H1 (cell line): ENCODE results near the gene ZNF536. TPM values are rescaled to one million over a fixed set of nuclear protein-coding genes. Genes with fewer than 3 reads are reported as not detected.
A peak's percentile ranks its signal among the peaks of the same experiment; 100 is the strongest.

ENCODE experiments used
- CTCF ChIA-PET: fragments of 300-600 bp; sonication (Branson Sonifier 250); formaldehyde crosslinking; loops from one replicate; lab custom pipeline; 2021; ENCODE audit not compliant: partially characterized antibody; lab: Charles Lee
- POLR2A ChIA-PET: fragments of 300-600 bp; sonication (Branson Sonifier 250); formaldehyde crosslinking; loops from one replicate; lab custom pipeline; 2021; ENCODE audit warnings: inconsistent platforms; ENCODE audit not compliant: partially characterized antibody; lab: Charles Lee
- DNase-seq, 2 experiments: peaks; one replicate each; pipeline versions ENCODE4 v3.0.0 to v3.0.0-alpha.2; 2010 to 2022; ENCODE audit warnings: low spot score in 2 of 2, low read depth in 1 of 2, mixed read lengths in 1 of 2
- FAIRE-seq: peaks from 2 replicates; lab custom pipeline; 2011; peaks lifted over from hg19 to GRCh38; lab: Jason Lieb, UNC
- H2AFZ ChIP-seq: 2 replicates; pipeline ENCODE4 v1.8.1; 2012; ENCODE audit warnings: low read length, inconsistent platforms
- H2AK5ac ChIP-seq: 2 replicates; pipeline ENCODE4 v1.6.1; 2013; ENCODE audit warnings: low read depth, low read length
- H2BK120ac ChIP-seq: replicated peaks from 2 replicates; pipeline ENCODE3; 2013; ENCODE audit warnings: low read depth, low read length, inconsistent platforms
- H2BK12ac ChIP-seq: 2 replicates; pipeline ENCODE4 v1.6.1; 2013; ENCODE audit warnings: low read depth, low read length
- H2BK15ac ChIP-seq: 2 replicates; pipeline ENCODE4 v1.6.1; 2013; ENCODE audit warnings: low read length
- H2BK20ac ChIP-seq: 2 replicates; pipeline ENCODE4 v1.6.1; 2013; ENCODE audit warnings: low read length
- H2BK5ac ChIP-seq: 2 replicates; pipeline ENCODE4 v1.6.1; 2013; ENCODE audit warnings: low read depth, low read length
- H3K14ac ChIP-seq: 2 replicates; pipeline ENCODE4 v1.6.1; 2013; ENCODE audit warnings: inconsistent platforms; ENCODE audit not compliant: insufficient read length
- H3K18ac ChIP-seq: 2 replicates; pipeline ENCODE4 v1.6.1; 2013; ENCODE audit warnings: low read length; ENCODE audit errors: extremely low read depth
- H3K23ac ChIP-seq: 2 replicates; pipeline ENCODE4 v1.6.1; 2013; ENCODE audit warnings: inconsistent platforms; ENCODE audit not compliant: insufficient read length
- H3K23me2 ChIP-seq: 2 replicates; pipeline ENCODE4 v1.6.1; 2013; ENCODE audit warnings: low read depth, low read length
- H3K27ac ChIP-seq: 2 replicates; pipeline ENCODE4 v1.6.1; 2011; ENCODE audit warnings: low read depth, low read length, inconsistent platforms
- H3K27me3 ChIP-seq, 4 experiments: replicated peaks in 1 of 4; 1 replicate in 1 of 4; 2 replicates in 3 of 4; pipeline versions ENCODE4 v1.6.1 to v1.8.1; 2011 to 2013; ENCODE audit warnings: low read length in 3 of 4, mild to moderate bottlenecking in 3 of 4, inconsistent platforms in 2 of 4, mixed read lengths in 2 of 4, moderate library complexity in 1 of 4; ENCODE audit not compliant: control insufficient read depth in 3 of 4, insufficient read depth in 3 of 4; ENCODE audit errors: extremely low read depth in 1 of 4
- H3K36me3 ChIP-seq, 4 experiments: 2 replicates each; pipeline versions ENCODE4 v1.6.1 to v1.8.1; 2011 to 2013; ENCODE audit warnings: mild to moderate bottlenecking in 4 of 4, low read length in 3 of 4, moderate library complexity in 2 of 4, control low read depth in 1 of 4, inconsistent platforms in 1 of 4; ENCODE audit not compliant: insufficient read depth in 4 of 4, control insufficient read depth in 2 of 4
- H3K4ac ChIP-seq: replicated peaks from 2 replicates; pipeline ENCODE3; 2013; ENCODE audit warnings: low read length, low read depth, mixed read lengths, inconsistent platforms; ENCODE audit not compliant: insufficient read length
- H3K4me1 ChIP-seq, 4 experiments: replicated peaks in 1 of 4; 1 replicate in 1 of 4; 2 replicates in 3 of 4; pipeline versions ENCODE4 v1.6.1 to v1.8.1; 2011 to 2013; ENCODE audit warnings: low read length in 3 of 4, inconsistent platforms in 2 of 4, mixed read lengths in 1 of 4; ENCODE audit not compliant: insufficient read depth in 4 of 4, control insufficient read depth in 3 of 4
- H3K4me2 ChIP-seq, 2 experiments: 2 replicates each; pipeline versions ENCODE4 v1.6.1 to v1.8.1; 2011 to 2013; ENCODE audit warnings: low read depth in 2 of 2, low read length in 2 of 2, control low read depth in 1 of 2, inconsistent platforms in 1 of 2, mild to moderate bottlenecking in 1 of 2; ENCODE audit not compliant: insufficient read depth in 1 of 2
- H3K4me3 ChIP-seq, 4 experiments: fragments of 200-600, 300-600 bp in 1 of 4; sonication (generic), shearing (Covaris generic), sonication (Bioruptor Twin) in 1 of 4; 2 replicates each; pipeline versions ENCODE4 v1.5.1 to v1.8.1; 2011 to 2016; ENCODE audit warnings: low read length in 4 of 4, low read depth in 3 of 4, control low read depth in 2 of 4, inconsistent platforms in 2 of 4, mild to moderate bottlenecking in 2 of 4, mixed read lengths in 1 of 4, moderate library complexity in 1 of 4; ENCODE audit not compliant: insufficient read depth in 2 of 4; ENCODE audit errors: extremely low read depth in 1 of 4
- H3K56ac ChIP-seq: replicated peaks from 2 replicates; pipeline ENCODE3; 2013; ENCODE audit warnings: low read depth, mild to moderate bottlenecking, mixed read lengths, low read length, inconsistent platforms; ENCODE audit not compliant: insufficient read length
- H3K79me1 ChIP-seq: 2 replicates; pipeline ENCODE4 v1.6.1; 2013; ENCODE audit warnings: low read depth, low read length, control low read depth
- H3K79me2 ChIP-seq, 2 experiments: 2 replicates each; pipeline versions ENCODE4 v1.6.1 to v1.8.1; 2012 to 2013; ENCODE audit warnings: low read length in 2 of 2, mild to moderate bottlenecking in 2 of 2, inconsistent platforms in 1 of 2; ENCODE audit not compliant: insufficient read depth in 2 of 2, control insufficient read depth in 1 of 2
- H3K9ac ChIP-seq, 4 experiments: replicated peaks in 1 of 4; 1 replicate in 1 of 4; 2 replicates in 3 of 4; pipeline versions ENCODE4 v1.6.1 to v1.8.1; 2011 to 2013; ENCODE audit warnings: low read depth in 3 of 4, low read length in 3 of 4, control low read depth in 2 of 4, mild to moderate bottlenecking in 2 of 4, moderate library complexity in 2 of 4, inconsistent platforms in 1 of 4; ENCODE audit errors: extremely low read depth in 1 of 4
- H3K9me3 ChIP-seq, 2 experiments: 2 replicates each; pipeline versions ENCODE4 v1.6.1 to v1.8.1; 2012 to 2013; ENCODE audit warnings: mild to moderate bottlenecking in 2 of 2, moderate library complexity in 2 of 2, control low read depth in 1 of 2, inconsistent platforms in 1 of 2, low read depth in 1 of 2, low read length in 1 of 2, mixed read lengths in 1 of 2; ENCODE audit not compliant: insufficient read depth in 2 of 2
- H4K20me1 ChIP-seq, 2 experiments: replicated peaks in 1 of 2; 2 replicates each; pipeline versions ENCODE3 to v1.8.1; 2011 to 2013; ENCODE audit warnings: inconsistent platforms in 2 of 2, low read length in 2 of 2, mild to moderate bottlenecking in 1 of 2; ENCODE audit not compliant: insufficient read depth in 2 of 2, control insufficient read depth in 1 of 2
- H4K5ac ChIP-seq: 2 replicates; pipeline ENCODE4 v1.6.1; 2013; ENCODE audit warnings: low read length, low read depth, mixed read lengths, inconsistent platforms; ENCODE audit not compliant: insufficient read length
- H4K8ac ChIP-seq: 2 replicates; pipeline ENCODE4 v1.8.0; 2013; ENCODE audit warnings: mild to moderate bottlenecking, moderate library complexity, low read length, inconsistent platforms; ENCODE audit not compliant: insufficient read depth; ENCODE audit errors: extremely low read depth
- H4K91ac ChIP-seq: replicated peaks from 2 replicates; pipeline ENCODE3; 2013; ENCODE audit warnings: low read length, mixed read lengths, inconsistent platforms; ENCODE audit not compliant: insufficient read length
- GTF2F1 ChIP-seq: IDR thresholded peaks from 2 replicates; pipeline ENCODE4 v1.6.1; 2012; ENCODE audit warnings: low read depth, low read length, improper control_type of control experiment, borderline replicate concordance
- SRF ChIP-seq: IDR thresholded peaks from 2 replicates; pipeline ENCODE4 v1.6.1; 2011; ENCODE audit warnings: mild to moderate bottlenecking, low read depth, low read length, moderate library complexity
- WGBS, 2 experiments: shearing (Covaris generic) in 1 of 2; methylation state at CpG; one replicate each; pipeline versions ENCODE4 v1.1.6 to v1.1.7; 2013 to 2015; ENCODE audit warnings: low lambda C conversion rate in 2 of 2, mixed read lengths in 2 of 2, inconsistent platforms in 1 of 2, low coverage in 1 of 2, missing lambda C conversion rate in 1 of 2; ENCODE audit not compliant: insufficient replicate concordance in 2 of 2, insufficient coverage in 1 of 2, insufficient read length in 1 of 2; ENCODE audit errors: extremely low coverage in 1 of 2, missing lambda C conversion rate in 1 of 2; 5-methylcytosine and 5-hydroxymethylcytosine counted together
- polyA plus RNA-seq, 7 experiments: library from polyadenylated mRNA; depleted of rRNA in 3 of 7; stranded (reverse) in 5 of 7; unstranded in 2 of 7; fragments of >200 nt in 5 of 7; fragments of 200-250 nt in 2 of 7; gene quantifications; 1 replicate in 5 of 7; 2 replicates in 1 of 7; 4 replicates in 1 of 7; pipeline versions ENCODE4 v1.2.1 to v1.2.3, GENCODE V29; 2011 to 2013; ENCODE audit warnings: missing spikeins in 2 of 7, mixed read lengths in 2 of 7
- total RNA-seq: library from RNA; stranded (reverse); fragmentation: NEBNext Ultra II Directional; extraction: Animal tissue kit (Norgen Biotek cat#: 25700); gene quantifications from 2 replicates; pipeline ENCODE4 v1.2.1, GENCODE V29; 2021

ZNF536 gene
- total and polyA plus RNA-seq, 2 of the 8 experiments (the other 6 are each of a cell fraction or from before 2014, with no cell fraction given), result 0.09 to 0.11 TPM

DNA sequence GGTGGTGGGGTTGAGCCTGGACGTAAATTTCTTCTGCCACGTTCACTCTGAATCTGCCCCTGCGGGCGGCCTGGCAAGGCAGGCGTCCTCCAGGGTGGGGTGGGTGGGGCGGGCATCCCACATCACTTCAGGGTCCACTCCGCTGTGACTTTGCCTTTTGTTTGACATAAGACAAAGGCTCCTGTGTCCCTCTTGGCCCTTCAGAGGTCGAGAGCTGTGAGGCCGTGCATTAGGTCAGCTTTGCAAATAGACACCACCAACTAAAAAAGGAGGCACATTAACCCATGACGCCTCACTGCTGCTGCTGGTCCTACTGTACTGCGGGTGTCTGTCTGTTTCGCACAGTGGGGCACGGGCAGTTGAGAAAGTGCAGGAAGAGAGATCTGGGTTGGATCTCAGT, 10.5 kb upstream of the ZNF536 start:
- Histone ChIP-seq H2BK15ac (no peak overlapping the region), H4K91ac (no peak overlapping the region), H3K4me1 (peaks cover 3 to 7% (median 6%) of the 10 kb centered on the region in 4 experiments; a peak in 4 of 7 replicates), H2BK12ac (peak overlapping the region; percentile 68; the same call in 1 of the 2 replicates), H3K27me3 (no peaks in the 10 kb centered on the region), H3K23me2 (no peaks in the 10 kb centered on the region), H3K4me3 (no peak overlapping the region), H2BK5ac (no peak overlapping the region), H3K79me1 (no peaks in the 10 kb centered on the region), H3K27ac (no peak overlapping the region), H4K5ac (no peak overlapping the region), H2BK120ac (no peak overlapping the region), H3K4ac (no peak overlapping the region), H3K18ac (no peak overlapping the region), H3K23ac (no peak overlapping the region), H2BK20ac (no peak overlapping the region), H3K4me2 (no peak overlapping the region), H3K9ac (no peak overlapping the region), H3K36me3 (no peaks in the 10 kb centered on the region), H3K14ac (no peak overlapping the region), H4K8ac (no peak overlapping the region), H2AK5ac (no peak overlapping the region), H4K20me1 (no peaks in the 10 kb centered on the region), H3K56ac (no peak overlapping the region), H2AFZ (no peak overlapping the region), H3K9me3 (no peaks in the 10 kb centered on the region), H3K79me2 (no peaks in the 10 kb centered on the region)
- POLR2A ChIA-PET, result interaction anchor here (1.6 kb wide), 1 partner anchor 11 kb away, joined by 5 read pairs; the partner anchor contains the start of gene ZNF536
- 87% methylated on average over 13 of the region's 13 CpGs; no CpG with 5 or more reads in 1 of the 2 experiments for WGBS, 2 experiments
- FAIRE-seq (no peak), DNase-seq (no peak)
- CTCF ChIA-PET, result no interaction called here
- TF ChIP-seq SRF, result no peak
- no peak for TF ChIP-seq GTF2F1
